CD4-positive, alpha-beta T cell treated with Interleukin-12 subunit alpha and Interleukin-12 subunit beta, for 1 hour (primary cell): ENCODE data around the gene CCPG1.
A peak's percentile ranks its signal among the peaks of the same experiment; 100 is the strongest.
"Not testable (repeated sequence)": the region's sequence is repeated elsewhere in the genome, so short reads cannot be mapped to it uniquely, and the experiment has no call there.

Source experiments
- DNase-seq: peaks from one replicate; pipeline ENCODE4 v3.0.0-alpha.2; 2020

CCPG1 gene

DNA sequence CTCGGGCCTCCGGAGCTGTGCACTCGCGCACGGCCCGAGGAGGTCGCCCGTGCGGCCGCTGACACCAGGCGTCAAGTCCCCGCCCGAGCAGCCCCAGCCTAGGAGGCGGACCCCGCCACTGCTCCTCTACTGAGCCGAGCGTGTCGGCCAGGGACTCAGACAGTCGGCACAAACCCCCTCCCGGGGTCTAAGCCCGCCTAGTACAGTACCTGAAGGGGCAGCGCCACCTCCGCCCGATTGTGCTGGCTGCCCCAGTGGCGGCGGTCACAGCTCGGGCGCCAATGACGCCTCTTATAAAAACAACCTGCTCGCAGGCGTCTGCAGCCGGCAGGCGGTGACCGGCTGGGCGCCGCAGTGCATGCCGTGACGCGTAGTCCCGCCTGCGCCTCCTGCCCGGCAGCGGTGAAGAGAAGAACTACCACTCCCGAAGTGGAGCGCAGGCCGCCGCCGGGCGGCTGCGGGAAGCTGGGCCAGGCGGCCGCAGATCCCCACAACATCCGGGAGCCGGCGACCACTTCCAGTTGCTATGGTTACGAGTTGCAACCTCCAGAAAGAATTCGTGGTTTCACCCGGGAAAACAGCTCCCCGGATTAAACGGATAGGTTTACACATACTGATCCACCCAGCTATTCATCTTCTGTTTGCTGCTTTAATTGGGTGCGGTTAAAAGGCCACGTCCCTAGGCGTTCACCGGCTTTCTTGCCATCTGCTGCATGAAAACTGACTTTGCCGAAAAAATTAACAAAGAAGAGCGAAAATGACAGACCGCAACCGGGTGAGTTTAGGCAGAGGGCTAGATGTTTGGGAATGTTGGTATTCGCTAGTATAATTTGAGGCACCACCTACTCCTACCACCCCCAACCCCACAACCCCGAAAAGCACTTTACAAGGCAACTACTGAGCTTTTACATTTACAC, at the start of gene CCPG1, which contains the start of gene PIERCE2:
TSS of gene CCPG1 (minus strand) at position 348 of the 917 bp plus-strand sequence. CDS start 18,935 bp downstream, outside the sequence.
TSS of gene PIERCE2 (plus strand) at position 484 of the 917 bp plus-strand sequence. CDS start at position 758, 274 bp downstream.
- peak; percentile 91 for DNase-seq

GRCh38 chr15:55457401-55458022, 49.4 kb upstream of the CCPG1 start:
- DNase-seq = no peak

- not testable (repeated sequence) for DNase-seq
Observed at GRCh38 chr15:55447030-55447394, 38.9 kb upstream of the CCPG1 start.

GRCh38 chr15:55446379-55447029, 38.3 kb upstream of the CCPG1 start:
- DNase-seq = not testable (repeated sequence)

- DNase-seq = not testable (repeated sequence)
Observed at GRCh38 chr15:55445936-55446335, 37.8 kb upstream of the CCPG1 start.

GRCh38 chr15:55443141-55443540, 35.0 kb upstream of the CCPG1 start:
- not testable (repeated sequence) for DNase-seq

DNA sequence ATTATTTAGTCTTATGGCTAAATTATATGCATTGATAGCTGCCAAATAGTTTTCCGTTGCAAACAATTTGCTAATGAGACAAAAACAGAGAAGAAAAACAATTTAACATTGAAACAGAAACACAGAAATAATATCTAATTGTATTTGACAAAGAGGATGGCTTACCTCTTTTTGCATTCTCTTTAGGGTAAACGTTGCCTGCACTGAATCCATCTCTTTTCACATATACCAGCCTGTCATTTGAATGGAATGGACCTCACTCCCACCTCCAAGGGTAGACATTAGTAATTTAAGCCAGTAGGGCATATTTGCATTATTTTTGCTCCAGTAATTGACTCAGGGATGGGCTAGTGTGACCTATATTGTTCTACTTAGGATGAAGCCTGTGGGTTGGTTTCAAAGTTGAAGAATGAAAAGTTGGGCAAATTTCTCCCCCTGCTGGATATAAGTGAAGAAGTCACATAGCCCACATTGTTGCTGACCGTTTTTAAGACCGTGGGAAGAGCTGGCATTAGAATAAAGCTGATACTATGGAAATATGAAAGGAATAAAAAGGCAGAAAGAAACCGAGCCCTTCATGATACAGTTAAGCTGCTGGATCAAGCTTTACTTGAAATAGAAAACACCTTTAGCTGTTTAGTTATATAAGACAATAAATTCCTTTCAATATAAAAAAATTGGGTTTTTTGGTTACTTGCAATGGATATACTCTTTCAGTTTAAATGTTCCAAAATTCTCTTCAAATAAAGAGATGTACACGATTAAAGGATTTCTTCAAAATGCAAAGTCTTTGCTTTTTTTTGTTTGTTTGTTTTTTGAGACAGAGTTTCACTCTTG, 27.0 kb upstream of the CCPG1 start:
- peak; percentile 51 for DNase-seq

- DNase-seq = no peak
Observed at GRCh38 chr15:55422089-55422488, 13.9 kb upstream of the CCPG1 start.

- no peak for DNase-seq
Observed at GRCh38 chr15:55420171-55420866, 12.2 kb upstream of the CCPG1 start.

DNA sequence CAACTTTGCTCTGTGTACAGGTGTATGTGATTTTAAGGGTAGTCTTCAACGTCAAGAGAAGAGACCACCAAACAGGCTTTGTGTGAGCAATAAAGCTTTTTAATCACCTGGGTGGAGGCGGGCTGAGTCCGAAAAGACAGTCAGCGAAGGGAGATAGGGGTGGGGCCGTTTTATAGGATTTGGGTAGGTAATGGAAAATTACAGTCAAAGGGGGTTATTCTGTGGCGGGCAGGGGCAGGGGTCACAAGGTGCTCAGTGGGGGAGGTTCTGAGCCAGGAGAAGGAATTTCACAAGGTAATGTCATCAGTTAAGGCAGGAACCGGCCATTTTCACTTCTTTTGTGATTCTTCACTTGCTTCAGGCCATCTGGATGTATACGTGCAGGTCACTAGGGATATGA, 9.5 kb upstream of the CCPG1 start:
- DNase-seq = not testable (repeated sequence)

GRCh38 chr15:55408976-55409375, 817 bp upstream of the CCPG1 start:
- not testable (repeated sequence) for DNase-seq

DNA sequence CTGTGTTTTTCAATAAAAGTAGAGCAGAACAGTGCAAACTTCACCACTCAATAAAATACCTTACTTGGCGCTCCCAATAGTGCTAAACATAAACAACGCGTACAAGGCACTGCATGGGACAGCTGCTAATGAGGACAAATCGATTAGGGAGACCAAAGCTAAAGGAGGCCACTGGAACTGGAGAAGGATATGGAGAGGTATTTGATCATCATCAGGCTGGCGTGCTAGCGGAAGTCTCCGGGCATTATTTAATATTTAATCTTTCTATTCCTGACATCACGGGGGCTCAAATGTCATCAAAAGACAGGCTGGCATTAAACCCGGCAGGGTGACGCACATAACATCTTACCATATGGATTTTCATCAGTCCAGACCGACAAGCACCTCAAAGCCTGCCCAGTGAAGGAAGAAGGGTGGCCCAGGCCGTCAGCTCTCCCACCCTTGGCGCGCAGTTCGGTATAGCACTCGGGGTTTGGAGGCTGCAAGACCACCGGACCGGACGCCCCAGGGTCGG, 604 bp downstream of the CCPG1 start:
- DNase-seq = no peak

- DNase-seq = peak; percentile 7
Observed at GRCh38 chr15:55403531-55403930, 4.6 kb downstream of the CCPG1 start.

DNA sequence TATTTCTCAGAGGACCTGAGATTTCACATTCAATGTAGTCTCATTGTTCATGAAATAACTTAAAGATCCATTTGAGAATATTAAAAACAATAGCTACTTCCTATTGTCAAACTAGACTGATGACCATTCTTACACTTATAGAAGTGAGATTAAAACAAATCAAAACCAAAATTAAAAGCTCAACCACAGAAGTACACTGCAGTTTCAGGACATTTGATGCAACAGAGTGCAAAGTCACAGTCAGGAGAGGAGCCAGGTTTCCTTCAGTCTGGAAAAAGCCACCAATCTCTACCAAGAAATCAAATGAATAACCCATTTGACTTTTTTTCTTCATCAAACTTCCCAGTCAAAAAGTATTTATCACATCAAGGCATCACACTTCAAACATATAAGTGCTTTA, 5.5 kb downstream of the CCPG1 start:
- DNase-seq = no peak

DNA sequence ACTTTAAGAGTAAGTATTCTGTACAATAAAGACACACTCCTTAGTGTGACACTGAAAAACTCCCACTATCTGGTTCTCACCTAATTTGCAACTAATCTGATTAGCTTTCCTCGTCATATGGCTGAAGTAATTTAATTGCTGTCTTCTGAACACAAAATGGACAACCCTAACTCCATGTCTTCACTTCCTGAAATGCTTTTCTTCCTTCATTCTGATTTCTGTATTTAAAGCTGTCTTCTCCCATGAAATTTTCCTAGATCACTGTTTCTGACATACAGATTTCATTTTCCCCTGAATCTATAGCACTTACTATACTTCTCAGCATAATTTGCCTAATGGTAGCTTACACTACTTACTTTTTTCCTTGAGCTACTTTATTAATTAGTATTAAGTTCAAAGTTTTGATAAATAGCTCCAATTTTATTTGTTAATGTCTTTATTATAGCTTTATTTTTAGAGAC, 6.3 kb downstream of the CCPG1 start:
- DNase-seq = no peak

GRCh38 chr15:55400050-55400449, 8.1 kb downstream of the CCPG1 start:
- DNase-seq = not testable (repeated sequence)

GRCh38 chr15:55398243-55398642, 9.9 kb downstream of the CCPG1 start:
- no peak for DNase-seq

GRCh38 chr15:55394694-55395093, 13.5 kb downstream of the CCPG1 start:
- DNase-seq = no peak

DNA sequence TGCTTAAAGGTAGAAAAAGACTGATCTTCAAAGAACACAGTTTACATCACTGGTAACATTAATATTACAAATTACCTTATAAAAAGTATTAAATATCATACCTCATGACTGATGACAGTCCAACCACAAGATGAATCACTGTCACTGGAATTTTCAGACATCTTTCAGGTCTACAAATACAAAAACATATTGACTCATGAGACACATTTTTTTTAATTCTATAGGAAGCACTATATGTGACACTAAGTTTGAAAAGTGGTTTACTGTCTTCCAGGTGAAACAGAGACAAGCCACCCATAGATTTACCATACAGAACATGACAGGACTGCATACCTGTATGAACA, 18.9 kb downstream of the CCPG1 start:
- no peak for DNase-seq

- DNase-seq = no peak
Observed at GRCh38 chr15:55387027-55387426, 21.1 kb downstream of the CCPG1 start.

DNA sequence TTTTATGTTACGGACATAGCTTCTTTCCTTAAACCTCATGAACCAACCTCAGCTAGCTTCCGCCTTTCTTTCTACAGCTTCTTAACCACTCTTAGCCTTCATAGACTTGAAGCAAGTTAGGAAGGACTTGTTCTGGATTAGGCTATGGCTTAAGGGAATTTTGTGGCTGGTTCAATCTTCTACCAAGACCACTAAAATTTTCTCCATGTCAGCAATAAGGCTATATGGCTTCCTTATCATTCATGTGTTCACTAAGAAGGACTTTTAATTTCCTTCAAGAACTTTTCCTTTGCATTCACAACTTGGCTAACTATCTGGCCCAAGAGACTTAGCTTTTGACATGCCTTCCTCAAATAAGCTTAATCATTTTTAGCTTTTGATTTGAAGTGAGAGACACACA, 24.5 kb downstream of the CCPG1 start:
- no peak for DNase-seq

DNA sequence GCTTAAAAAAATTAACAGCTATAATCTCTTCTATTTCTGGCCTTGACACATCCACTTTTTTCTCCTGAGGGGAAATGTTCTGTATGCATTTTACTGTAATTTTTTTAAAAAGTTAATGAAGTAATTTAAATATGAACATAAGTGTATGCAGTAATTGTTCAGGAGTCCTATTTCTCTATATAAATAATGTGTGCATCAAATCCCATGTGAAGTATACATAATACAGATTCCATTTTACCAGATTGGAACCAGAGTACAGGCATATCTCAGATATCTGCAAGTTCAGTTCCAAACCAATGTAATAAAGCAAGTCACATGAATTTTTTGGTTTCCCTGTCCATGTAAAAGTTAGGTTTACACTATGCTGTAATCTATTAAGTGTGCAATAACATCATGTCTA, 26.6 kb downstream of the CCPG1 start:
- DNase-seq = no peak
